ENCODE data around the gene CDH23. TPM values are rescaled to one million over a fixed set of nuclear protein-coding genes. Genes with fewer than 3 reads are reported as not detected.

CDH23 gene
- total and polyA plus RNA-seq, 2 of the 8 experiments (the other 6 are each of a cell fraction or from before 2014, with no cell fraction given): 1.9 to 4.9 TPM

DNA sequence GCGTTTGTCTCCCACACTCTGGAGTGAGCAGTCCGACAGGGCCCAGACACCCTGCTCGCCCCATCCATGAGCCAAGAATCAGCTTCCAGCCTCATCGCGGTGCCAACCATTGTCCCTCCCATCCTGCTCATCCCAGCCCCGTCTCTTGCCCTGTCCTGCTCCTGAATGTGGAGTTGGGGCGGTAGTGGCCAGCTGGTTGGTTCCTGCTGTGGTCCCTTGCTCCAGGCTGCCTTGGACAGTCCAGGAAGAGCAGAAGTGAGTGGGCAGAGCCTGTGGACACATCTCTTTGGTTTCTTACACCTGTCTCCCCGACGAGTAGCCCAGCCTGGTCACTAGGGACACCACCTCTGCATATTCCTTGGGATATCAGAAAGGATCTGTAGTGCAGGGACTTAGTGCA is 63.9 kb downstream of the CDH23 start:
- Histone ChIP-seq H3K4me3 (ENCODE audit: extremely low read depth in 1 of 4, insufficient read depth in 2 of 4, low read depth in 3 of 4, low read length in 4 of 4) (no peak overlapping the region), H4K8ac (ENCODE audit: extremely low read depth, insufficient read depth, low read length) (no peak overlapping the region), H2BK120ac (replicated peaks; ENCODE audit: low read depth, low read length) (no peak overlapping the region), H2AK5ac (ENCODE audit: low read depth, low read length) (no peak overlapping the region), H3K23ac (ENCODE audit: insufficient read length) (no peak overlapping the region), H3K18ac (ENCODE audit: extremely low read depth, low read length) (no peak overlapping the region), H3K4me2 (ENCODE audit: insufficient read depth in 1 of 2, low read depth in 2 of 2, low read length in 2 of 2) (no peak overlapping the region), H2BK12ac (ENCODE audit: low read depth, low read length) (no peak overlapping the region), H3K4me1 (replicated peaks in 1 of 4; ENCODE audit: control insufficient read depth in 3 of 4, insufficient read depth in 4 of 4, low read length in 3 of 4) (peaks cover 0 to 2% (median 0%) of the 10 kb centered on the region in 4 experiments; a peak in 1 of 7 replicates), H2BK15ac (ENCODE audit: low read length) (no peak overlapping the region), H4K5ac (ENCODE audit: insufficient read length, low read depth, low read length) (no peak overlapping the region), H3K9me3 (ENCODE audit: insufficient read depth in 2 of 2, low read depth in 1 of 2, low read length in 1 of 2) (no peaks in the 10 kb centered on the region), H2BK5ac (ENCODE audit: low read depth, low read length) (no peak overlapping the region), H3K79me1 (ENCODE audit: low read depth, low read length) (no peaks in the 10 kb centered on the region), H4K20me1 (replicated peaks in 1 of 2; ENCODE audit: control insufficient read depth in 1 of 2, insufficient read depth in 2 of 2, low read length in 2 of 2) (no peaks in the 10 kb centered on the region), H2AFZ (ENCODE audit: low read length) (no peak overlapping the region), H3K27me3 (replicated peaks in 1 of 4; ENCODE audit: control insufficient read depth in 3 of 4, extremely low read depth in 1 of 4, insufficient read depth in 3 of 4, low read length in 3 of 4) (no peaks in the 10 kb centered on the region), H3K14ac (ENCODE audit: insufficient read length) (no peak overlapping the region), H3K4ac (replicated peaks; ENCODE audit: insufficient read length, low read depth, low read length) (no peak overlapping the region), H3K56ac (replicated peaks; ENCODE audit: insufficient read length, low read depth, low read length) (no peak overlapping the region), H2BK20ac (ENCODE audit: low read length) (no peak overlapping the region), H4K91ac (replicated peaks; ENCODE audit: insufficient read length, low read length) (no peak overlapping the region), H3K23me2 (ENCODE audit: low read depth, low read length) (no peaks in the 10 kb centered on the region), H3K36me3 (ENCODE audit: control insufficient read depth in 2 of 4, insufficient read depth in 4 of 4, low read length in 3 of 4) (no peaks in the 10 kb centered on the region), H3K79me2 (ENCODE audit: control insufficient read depth in 1 of 2, insufficient read depth in 2 of 2, low read length in 2 of 2) (no peaks in the 10 kb centered on the region), H3K27ac (ENCODE audit: low read depth, low read length) (no peak overlapping the region), H3K9ac (replicated peaks in 1 of 4; ENCODE audit: extremely low read depth in 1 of 4, low read depth in 3 of 4, low read length in 3 of 4) (no peak overlapping the region)
- no peak for FAIRE-seq
- DNase-seq (ENCODE audit: low read depth in 1 of 2, low spot score in 2 of 2): no peak
- 87% methylated on average over 9 of the region's 9 CpGs; no CpG with 5 or more reads in 1 of the 2 experiments for WGBS, 2 experiments (ENCODE audit: extremely low coverage in 1 of 2, insufficient coverage in 1 of 2, insufficient read length in 1 of 2, insufficient replicate concordance in 2 of 2, low coverage in 1 of 2, low lambda C conversion rate in 2 of 2, missing lambda C conversion rate in 1 of 2)
- ChIA-PET POLR2A (ENCODE audit: partially characterized antibody) (no interaction called here), CTCF (ENCODE audit: partially characterized antibody) (interaction anchor here (0.9 to 6.1 kb wide), 11 partner anchors 9 to 147 kb away, joined by 3 to 31 read pairs (median 7); no protein-coding TSS in a partner anchor)
- TF ChIP-seq SP4 (IDR thresholded peaks at IDR 0.05; ENCODE audit: low read length): no peak
- no peak for TF ChIP-seq CBX8 (IDR thresholded peaks at IDR 0.05; ENCODE audit: borderline replicate concordance, low read depth, low read length)
- no peak for TF ChIP-seq SUZ12 (IDR thresholded peaks at IDR 0.05; ENCODE audit: low read length)
- TF ChIP-seq SRF (IDR thresholded peaks at IDR 0.05; ENCODE audit: low read depth, low read length): no peak
- no peak for TF ChIP-seq BCL11A (IDR thresholded peaks at IDR 0.05; ENCODE audit: low read depth in 2 of 2, low read length in 2 of 2)
- no peak for TF ChIP-seq TAF1 (IDR thresholded peaks at IDR 0.05; ENCODE audit: low read depth, low read length)
- no peak for TF ChIP-seq CEBPB (IDR thresholded peaks at IDR 0.05; ENCODE audit: low read depth, low read length)
